Stimulated activated CD4-positive, alpha-beta T cell treated with anti-CD3 and anti-CD28 coated beads, Interleukin-2, amount 100 ng/mL, for 48 hours (primary cell): ENCODE results near the gene LPIN3.

ENCODE experiments used
- DNase-seq, 2 donors: peaks; one replicate each; pipeline ENCODE4 v3.0.0-alpha.2; 2020

LPIN3 gene

GRCh38 chr20:41320976-41321375, 19.6 kb upstream of the LPIN3 start:
- DNase-seq: no peak

GRCh38 chr20:41327178-41327577, 13.4 kb upstream of the LPIN3 start:
- no peak for DNase-seq

GRCh38 chr20:41329435-41330342, 10.9 kb upstream of the LPIN3 start:
- peak; percentile 46 to 53 for DNase-seq

GRCh38 chr20:41330343-41330720, 10.3 kb upstream of the LPIN3 start:
- no peak for DNase-seq

GRCh38 chr20:41330941-41331340, 9.7 kb upstream of the LPIN3 start:
- DNase-seq: no peak

- DNase-seq: no peak
Observed at GRCh38 chr20:41331731-41332130, 8.9 kb upstream of the LPIN3 start.

GRCh38 chr20:41334036-41334435, 6.6 kb upstream of the LPIN3 start:
- DNase-seq: no peak

- no peak for DNase-seq
Observed at GRCh38 chr20:41334443-41335421, 5.9 kb upstream of the LPIN3 start.

- DNase-seq: no peak
Observed at GRCh38 chr20:41335591-41335990, 5.0 kb upstream of the LPIN3 start.

GRCh38 chr20:41336711-41337492, 3.7 kb upstream of the LPIN3 start:
- no peak for DNase-seq

- DNase-seq: peak; percentile 88 to 93
Observed at GRCh38 chr20:41339957-41340326, 679 bp upstream of the LPIN3 start.

GRCh38 chr20:41342474-41343464, 2.1 kb downstream of the LPIN3 start:
- no peak for DNase-seq

GRCh38 chr20:41344477-41344876, 3.9 kb downstream of the LPIN3 start:
- DNase-seq: no peak

GRCh38 chr20:41344938-41345728, 4.5 kb downstream of the LPIN3 start:
- no peak for DNase-seq

GRCh38 chr20:41345729-41346067, 5.1 kb downstream of the LPIN3 start:
- DNase-seq: no peak

- DNase-seq: no peak
Observed at GRCh38 chr20:41347523-41348429, 7.2 kb downstream of the LPIN3 start.

GRCh38 chr20:41348430-41349172, 8.0 kb downstream of the LPIN3 start:
- no peak for DNase-seq

- DNase-seq: no peak
Observed at GRCh38 chr20:41349266-41349665, 8.6 kb downstream of the LPIN3 start.

- DNase-seq: no peak
Observed at GRCh38 chr20:41349943-41350342, 9.3 kb downstream of the LPIN3 start.
